Measurements from ENCODE around the gene NR3C1.

GRCh38 chr5:143347046-143347445 is 56.4 kb downstream of the NR3C1 start:
- TF ChIP-seq ZFP1 (CRISPR knock-in tag; IDR thresholded peaks at IDR 0.05) (no peak), ZSCAN12 (CRISPR knock-in tag; IDR thresholded peaks at IDR 0.05) (no peak), ZNF792 (CRISPR knock-in tag; IDR thresholded peaks at IDR 0.05) (no peak), IRF2 (CRISPR knock-in tag; IDR thresholded peaks at IDR 0.05) (no peak), CTCF (CRISPR knock-in tag; IDR thresholded peaks at IDR 0.05) (no peak), YEATS4 (CRISPR knock-in tag; IDR thresholded peaks at IDR 0.05; ENCODE audit: borderline replicate concordance) (no peak)

All from HepG2 (cell line).